Epithelial cell of proximal tubule (primary cell): ENCODE data around the gene ITGB5. TPM values are rescaled to one million over a fixed set of nuclear protein-coding genes. Genes with fewer than 3 reads are reported as not detected.

Experiments
- DNase-seq: peaks from one replicate; pipeline ENCODE4 v3.0.0-alpha.2; 2011; ENCODE audit warnings: low read depth
- H3K4me3 ChIP-seq: 2 replicates; pipeline ENCODE4 v1.5.1; 2011; ENCODE audit warnings: low read depth, mild to moderate bottlenecking, low read length
- CTCF ChIP-seq: conservative IDR thresholded peaks from 2 replicates; pipeline ENCODE4 v1.5.1; 2012; ENCODE audit warnings: low read depth, mild to moderate bottlenecking, low read length
- total RNA-seq: library from RNA; depleted of rRNA; stranded (reverse); fragments of >200 nt; gene quantifications from 2 replicates; pipeline ENCODE4 v1.2.3, GENCODE V29; 2015

ITGB5 gene
- total RNA-seq, 1 donor from 2014 or later, result 141 TPM

- no peak for TF ChIP-seq CTCF
- DNase-seq, result no peak
- H3K4me3 ChIP-seq, result peak overlapping the region; percentile 80
Measured at GRCh38 chr3:124885466-124886167, 1.5 kb downstream of the ITGB5 start.

- H3K4me3 ChIP-seq, result no peak overlapping the region
- no peak for DNase-seq
- TF ChIP-seq CTCF, result no peak
Measured at GRCh38 chr3:124884474-124885101, 2.6 kb downstream of the ITGB5 start.

GRCh38 chr3:124883766-124884473, 3.2 kb downstream of the ITGB5 start:
- no peak for DNase-seq

GRCh38 chr3:124882816-124883747, 4.1 kb downstream of the ITGB5 start:
- no peak for TF ChIP-seq CTCF
- DNase-seq, result no peak
- H3K4me3 ChIP-seq, result no peak overlapping the region

More at GRCh38 chr3:124883766-124884473, 3.2 kb downstream of the ITGB5 start:
- H3K4me3 ChIP-seq, result no peak overlapping the region
- no peak for TF ChIP-seq CTCF

- TF ChIP-seq CTCF, result no peak
- H3K4me3 ChIP-seq, result no peak overlapping the region
- DNase-seq, result no peak
Measured at GRCh38 chr3:124881976-124882697, 5.0 kb downstream of the ITGB5 start.

GRCh38 chr3:124879337-124879680, 7.9 kb downstream of the ITGB5 start:
- TF ChIP-seq CTCF, result no peak

More at GRCh38 chr3:124879337-124879680, 7.9 kb downstream of the ITGB5 start:
- no peak overlapping the region for H3K4me3 ChIP-seq
- no peak for DNase-seq
